Measurements from ENCODE around the gene ZNF579.

- TF ChIP-seq, protein P1, sequence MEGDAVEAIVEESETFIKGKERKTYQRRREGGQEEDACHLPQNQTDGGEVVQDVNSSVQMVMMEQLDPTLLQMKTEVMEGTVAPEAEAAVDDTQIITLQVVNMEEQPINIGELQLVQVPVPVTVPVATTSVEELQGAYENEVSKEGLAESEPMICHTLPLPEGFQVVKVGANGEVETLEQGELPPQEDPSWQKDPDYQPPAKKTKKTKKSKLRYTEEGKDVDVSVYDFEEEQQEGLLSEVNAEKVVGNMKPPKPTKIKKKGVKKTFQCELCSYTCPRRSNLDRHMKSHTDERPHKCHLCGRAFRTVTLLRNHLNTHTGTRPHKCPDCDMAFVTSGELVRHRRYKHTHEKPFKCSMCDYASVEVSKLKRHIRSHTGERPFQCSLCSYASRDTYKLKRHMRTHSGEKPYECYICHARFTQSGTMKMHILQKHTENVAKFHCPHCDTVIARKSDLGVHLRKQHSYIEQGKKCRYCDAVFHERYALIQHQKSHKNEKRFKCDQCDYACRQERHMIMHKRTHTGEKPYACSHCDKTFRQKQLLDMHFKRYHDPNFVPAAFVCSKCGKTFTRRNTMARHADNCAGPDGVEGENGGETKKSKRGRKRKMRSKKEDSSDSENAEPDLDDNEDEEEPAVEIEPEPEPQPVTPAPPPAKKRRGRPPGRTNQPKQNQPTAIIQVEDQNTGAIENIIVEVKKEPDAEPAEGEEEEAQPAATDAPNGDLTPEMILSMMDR (IDR thresholded peaks at IDR 0.05): no peak
- TF ChIP-seq EP300 (IDR thresholded peaks at IDR 0.05): no peak
- TF ChIP-seq POLR2A (IDR thresholded peaks at IDR 0.05): no peak
Observed at GRCh38 chr19:55553217-55554182, 27.1 kb downstream of the ZNF579 start.

All from upper lobe of left lung (tissue), 4 donors.